CD4-positive, alpha-beta T cell treated with Interferon gamma for 1 hour (primary cell): ENCODE results near the gene ANP32D.
"Not testable (repeated sequence)": the region's sequence is repeated elsewhere in the genome, so short reads cannot be mapped to it uniquely, and the experiment has no call there.

Experiments used
- DNase-seq: peaks from one replicate; pipeline ENCODE4 v3.0.0-alpha.2; 2020

ANP32D gene

GRCh38 chr12:48508987-48509386, 36.6 kb downstream of the ANP32D start:
- DNase-seq, result no peak

GRCh38 chr12:48510111-48510510, 37.8 kb downstream of the ANP32D start:
- no peak for DNase-seq

- no peak for DNase-seq
Observed at GRCh38 chr12:48512855-48513254, 40.5 kb downstream of the ANP32D start.

GRCh38 chr12:48514728-48515127, 42.4 kb downstream of the ANP32D start:
- no peak for DNase-seq

- DNase-seq, result not testable (repeated sequence)
Observed at GRCh38 chr12:48520381-48520780, 48.0 kb downstream of the ANP32D start.
